HS-5 (cell line): ENCODE results near the gene GALNTL6.

ENCODE experiments used
- DNase-seq: peaks from one replicate; pipeline ENCODE4 v3.0.0-alpha.2; 2012; ENCODE audit warnings: low read depth

GALNTL6 gene

GRCh38 chr4:172225457-172225856 is 412.3 kb downstream of the GALNTL6 start:
- no peak for DNase-seq

- no peak for DNase-seq
These were observed 419.8 kb downstream of the GALNTL6 start for GRCh38 chr4:172232966-172233365.

- no peak for DNase-seq
These were observed 430.3 kb downstream of the GALNTL6 start for GRCh38 chr4:172243551-172243950.

GRCh38 chr4:172245516-172245915 is 432.3 kb downstream of the GALNTL6 start:
- DNase-seq: peak; percentile 13

- no peak for DNase-seq
These were observed 440.2 kb downstream of the GALNTL6 start for GRCh38 chr4:172253409-172253808.

GRCh38 chr4:172256820-172257219 is 443.6 kb downstream of the GALNTL6 start:
- no peak for DNase-seq

GRCh38 chr4:172270397-172270796 is 457.2 kb downstream of the GALNTL6 start:
- DNase-seq: no peak

GRCh38 chr4:172287117-172287516 is 473.9 kb downstream of the GALNTL6 start:
- DNase-seq: no peak

GRCh38 chr4:172305698-172306097 is 492.5 kb downstream of the GALNTL6 start:
- DNase-seq: no peak

GRCh38 chr4:172308078-172308477 is 494.9 kb downstream of the GALNTL6 start:
- DNase-seq: no peak

- no peak for DNase-seq
These were observed 498.5 kb downstream of the GALNTL6 start for GRCh38 chr4:172311682-172312081.

GRCh38 chr4:172323288-172323687 is 510.1 kb downstream of the GALNTL6 start:
- DNase-seq: no peak

- no peak for DNase-seq
These were observed 531.2 kb downstream of the GALNTL6 start for GRCh38 chr4:172344308-172344938.

GRCh38 chr4:172348426-172348825 is 535.2 kb downstream of the GALNTL6 start:
- no peak for DNase-seq

GRCh38 chr4:172352356-172352755 is 539.2 kb downstream of the GALNTL6 start:
- DNase-seq: no peak

- DNase-seq: no peak
These were observed 542.8 kb downstream of the GALNTL6 start for GRCh38 chr4:172356016-172356415.

- DNase-seq: no peak
These were observed 543.9 kb downstream of the GALNTL6 start for GRCh38 chr4:172357006-172357540.

- DNase-seq: no peak
These were observed 549.4 kb downstream of the GALNTL6 start for GRCh38 chr4:172362569-172362968.

GRCh38 chr4:172369471-172369959 is 556.3 kb downstream of the GALNTL6 start:
- DNase-seq: no peak

GRCh38 chr4:172377486-172378140 is 564.4 kb downstream of the GALNTL6 start:
- DNase-seq: no peak

GRCh38 chr4:172379834-172380233 is 566.6 kb downstream of the GALNTL6 start:
- DNase-seq: no peak

- peak; percentile 24 for DNase-seq
These were observed 577.1 kb downstream of the GALNTL6 start for GRCh38 chr4:172390331-172390730.

- no peak for DNase-seq
These were observed 579.5 kb downstream of the GALNTL6 start for GRCh38 chr4:172392741-172393140.
